HG03521 (cell line): ENCODE results near the gene UBE2J2.

Experiments
- ATAC-seq: cut with Tn5 transposase; IDR thresholded peaks from one replicate; pipeline ENCODE4 v1.9.1; 2021; ENCODE audit warnings: mild to moderate bottlenecking, moderate library complexity; ENCODE audit not compliant: unreplicated experiment

UBE2J2 gene

DNA sequence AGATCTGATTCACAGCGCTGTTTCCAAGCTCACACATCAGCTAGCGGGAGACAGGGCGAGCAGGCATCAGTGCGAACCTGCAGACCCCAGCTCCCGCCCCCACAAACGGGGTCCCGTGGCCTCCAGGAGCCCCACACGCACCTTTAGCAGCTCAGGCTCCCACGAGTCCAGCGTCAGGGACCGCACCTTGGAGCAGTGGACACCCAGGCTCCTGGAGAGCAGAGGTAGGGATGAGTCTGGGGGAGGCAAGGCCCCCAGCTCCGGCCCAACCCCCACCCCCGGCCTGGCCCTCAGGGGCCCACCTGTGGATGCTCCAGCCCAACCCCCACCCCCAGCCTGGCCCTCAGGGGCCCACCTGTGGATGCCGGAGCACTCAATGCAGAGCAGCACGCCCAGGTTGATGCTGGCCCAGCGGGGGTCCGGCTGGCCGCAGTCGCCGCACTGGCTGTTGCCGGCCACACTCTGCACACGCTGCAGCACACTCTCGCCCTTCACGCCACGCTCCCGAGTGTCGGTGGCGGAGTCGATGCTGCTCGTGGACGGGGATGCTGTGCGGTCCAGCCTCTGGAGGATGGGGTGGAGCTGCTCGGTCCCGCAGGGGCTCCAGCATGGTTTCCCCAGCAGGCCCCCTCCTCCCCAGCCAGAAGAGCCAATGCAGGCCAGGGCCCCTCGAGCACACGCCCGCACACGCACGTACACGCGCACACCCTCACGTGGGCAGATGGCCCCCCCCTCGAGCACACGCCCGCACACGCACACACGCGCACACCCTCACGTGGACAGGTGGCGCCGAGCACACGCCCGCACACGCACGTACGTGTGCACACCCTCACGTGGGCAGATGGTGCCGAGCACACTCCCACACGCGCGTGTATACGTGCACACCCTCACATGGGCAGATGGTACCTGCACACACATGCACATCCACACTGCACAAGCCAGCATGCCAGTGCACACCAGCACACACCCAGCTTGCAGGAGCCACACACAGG lies 22.7 kb upstream of the UBE2J2 start:
- ATAC-seq, result no peak

DNA sequence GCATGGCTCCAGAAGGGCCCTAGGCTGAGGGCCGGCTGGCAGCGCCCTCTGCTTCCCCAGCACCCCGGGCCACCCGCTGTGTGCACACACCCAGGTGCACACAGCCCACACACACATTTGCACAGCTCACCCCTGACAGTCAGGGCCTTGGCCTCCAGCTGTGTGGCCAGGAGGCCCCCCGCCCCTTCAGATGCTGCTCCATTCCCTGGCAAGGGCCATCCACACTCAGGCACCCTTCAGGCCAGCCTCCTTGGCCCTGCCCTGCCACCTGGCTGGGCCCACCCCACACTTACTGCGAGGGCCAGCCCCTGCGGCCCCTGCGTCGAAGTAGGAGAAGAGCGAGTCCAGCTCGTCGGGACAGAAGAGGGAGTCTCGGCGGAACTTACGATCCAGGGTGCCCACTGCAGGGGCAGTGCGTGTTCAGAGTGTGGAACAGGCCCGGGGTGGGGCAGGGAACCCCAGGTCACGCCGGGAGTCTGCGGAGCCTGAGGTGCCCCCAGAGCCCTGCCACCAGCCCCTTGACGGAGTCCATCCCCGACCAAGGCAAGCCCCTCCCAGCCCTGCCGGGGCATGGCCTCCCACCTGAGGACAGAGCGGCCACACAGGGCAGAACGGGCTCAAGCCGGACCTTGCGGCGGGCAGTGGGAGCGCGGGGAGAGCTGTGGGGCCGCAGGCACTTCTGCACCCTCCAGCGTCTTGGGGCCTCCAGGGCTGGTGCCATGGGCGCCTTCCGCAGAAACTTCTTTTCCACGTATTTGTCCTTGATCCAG lies 21.7 kb upstream of the UBE2J2 start:
- ATAC-seq, result no peak

DNA sequence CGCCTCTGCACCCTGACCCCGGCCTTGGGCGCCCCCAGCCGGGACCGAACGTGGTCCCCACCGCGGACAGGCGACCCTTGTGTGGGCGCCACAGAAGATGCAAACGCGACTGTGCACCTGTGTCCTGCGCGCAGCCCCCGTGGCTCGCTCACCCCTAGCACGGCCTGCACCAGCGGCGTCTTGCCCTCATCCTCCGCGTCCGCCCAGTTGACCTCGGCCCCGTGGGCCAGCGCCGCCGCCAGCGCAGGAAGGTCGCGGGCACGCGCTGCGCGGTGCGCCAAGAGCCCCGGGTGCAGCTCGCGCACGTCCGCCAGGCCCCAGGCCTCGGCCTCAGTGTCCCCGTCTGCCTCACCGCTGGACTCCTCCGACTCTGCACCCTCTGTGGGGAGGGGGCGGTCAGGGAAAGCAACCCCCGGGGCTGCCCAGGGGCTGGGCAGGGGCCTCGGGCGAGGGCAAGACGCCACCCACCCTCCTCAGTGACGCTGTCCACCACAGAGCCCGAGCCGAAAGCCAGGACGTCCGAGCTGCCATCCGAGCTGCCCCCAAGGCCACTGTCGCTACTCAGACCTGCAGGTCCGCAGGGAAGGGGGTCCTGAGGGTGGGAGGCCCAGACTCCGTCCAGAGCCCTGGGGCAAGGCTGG lies 20.7 kb upstream of the UBE2J2 start:
- no peak for ATAC-seq

- no peak for ATAC-seq
Measured at GRCh38 chr1:1293263-1294249, 19.9 kb upstream of the UBE2J2 start.

DNA sequence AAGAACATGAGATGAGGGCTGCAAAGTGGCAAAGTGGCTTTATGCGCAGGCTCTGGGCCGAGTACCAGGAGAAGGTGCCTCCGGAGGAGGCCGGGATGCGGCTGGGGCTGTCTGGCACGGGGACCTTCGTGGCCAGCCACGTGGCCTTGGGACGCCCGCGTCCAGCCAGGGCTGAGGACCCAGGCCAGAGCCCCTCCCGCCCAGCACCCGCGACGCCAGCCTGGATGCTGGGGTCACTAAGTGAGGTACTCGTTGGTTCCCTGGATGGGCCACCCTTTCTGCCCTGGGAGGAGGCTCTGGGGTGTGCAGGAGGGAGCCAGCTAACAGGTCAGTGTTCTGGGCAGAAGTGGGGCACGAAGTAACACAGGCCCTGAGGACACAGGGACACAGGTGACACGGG lies 19.2 kb upstream of the UBE2J2 start:
- ATAC-seq, result no peak

DNA sequence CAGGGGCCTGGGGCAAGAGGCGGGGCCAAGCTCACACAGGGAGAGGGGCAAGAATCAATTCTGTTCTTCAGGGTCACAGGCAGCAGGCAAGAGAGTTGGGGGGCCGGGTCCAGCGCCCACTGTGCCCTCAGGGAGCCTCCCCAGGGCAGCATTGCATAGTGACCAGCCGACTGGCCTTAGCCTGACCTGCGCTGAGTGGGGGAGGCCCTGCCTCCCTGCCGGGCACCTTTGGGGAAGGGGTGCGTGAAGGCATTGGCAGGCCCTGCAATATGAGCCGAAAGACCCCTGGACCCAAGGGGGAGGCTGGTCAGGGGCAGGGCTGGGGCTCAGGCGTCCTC lies 18.8 kb upstream of the UBE2J2 start:
- no peak for ATAC-seq

DNA sequence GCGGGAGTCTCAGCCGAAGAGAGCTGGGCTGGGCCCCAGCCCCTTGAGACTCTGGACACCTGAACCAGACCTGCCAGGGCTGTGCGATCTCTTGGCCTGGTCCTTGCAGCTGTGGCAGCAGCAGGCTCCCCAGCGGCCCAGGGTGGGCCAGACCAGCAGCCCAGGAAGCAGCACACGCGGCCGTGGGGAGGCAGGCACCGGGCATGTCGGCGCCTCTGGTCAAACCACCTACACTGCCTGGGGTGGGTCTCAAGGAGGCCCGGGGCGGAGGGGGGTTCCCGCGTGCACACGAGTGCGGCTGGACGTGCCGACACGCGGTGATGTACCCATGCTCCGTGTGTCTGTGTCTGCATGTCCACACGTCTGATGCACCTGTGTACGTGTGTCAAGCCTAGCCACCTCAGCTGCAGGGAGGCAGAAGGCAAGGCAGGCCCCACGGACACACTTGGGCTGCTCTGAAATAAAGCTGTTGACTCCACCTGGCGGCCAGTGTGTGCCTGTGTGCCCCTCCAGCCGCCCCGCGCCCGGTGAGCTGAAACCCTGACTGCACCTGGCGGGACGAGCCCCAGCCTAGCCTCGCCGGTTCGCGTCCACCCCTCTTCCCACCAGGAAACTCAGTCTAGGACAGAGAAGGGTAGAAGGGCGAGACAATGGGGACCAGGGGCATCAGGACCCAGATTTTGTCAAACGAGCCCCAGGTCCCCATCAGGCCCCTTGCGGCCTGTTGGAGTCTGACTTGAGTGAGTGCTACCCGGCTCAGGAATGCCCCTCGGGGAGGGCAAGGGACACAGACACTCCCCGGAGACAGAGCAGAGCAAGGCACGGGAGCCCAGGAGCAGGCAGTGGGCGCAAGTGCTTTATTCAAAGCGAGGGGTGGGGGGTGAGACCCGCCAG lies 18.1 kb upstream of the UBE2J2 start:
- ATAC-seq, result no peak

GRCh38 chr1:1291023-1291528 lies 17.4 kb upstream of the UBE2J2 start:
- no peak for ATAC-seq

DNA sequence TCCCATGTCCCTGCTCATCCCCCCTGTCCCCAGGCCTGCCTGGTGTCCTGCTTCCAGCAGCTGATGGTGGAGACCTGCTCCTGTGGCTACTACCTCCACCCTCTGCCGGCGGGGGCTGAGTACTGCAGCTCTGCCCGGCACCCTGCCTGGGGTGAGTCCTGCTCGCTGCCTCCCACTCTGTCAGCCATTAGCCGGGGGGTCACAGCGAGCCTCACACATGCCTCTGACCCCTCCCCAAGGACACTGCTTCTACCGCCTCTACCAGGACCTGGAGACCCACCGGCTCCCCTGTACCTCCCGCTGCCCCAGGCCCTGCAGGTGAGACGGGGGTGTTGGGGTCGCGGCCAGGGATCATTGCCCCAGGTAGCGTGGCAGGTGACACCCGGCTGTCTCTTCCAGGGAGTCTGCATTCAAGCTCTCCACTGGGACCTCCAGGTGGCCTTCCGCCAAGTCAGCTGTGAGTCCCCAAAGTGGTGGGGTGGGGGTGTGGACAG lies 16.6 kb upstream of the UBE2J2 start:
- no peak for ATAC-seq

- ATAC-seq, result no peak
Measured at GRCh38 chr1:1287288-1288110, 13.8 kb upstream of the UBE2J2 start.

DNA sequence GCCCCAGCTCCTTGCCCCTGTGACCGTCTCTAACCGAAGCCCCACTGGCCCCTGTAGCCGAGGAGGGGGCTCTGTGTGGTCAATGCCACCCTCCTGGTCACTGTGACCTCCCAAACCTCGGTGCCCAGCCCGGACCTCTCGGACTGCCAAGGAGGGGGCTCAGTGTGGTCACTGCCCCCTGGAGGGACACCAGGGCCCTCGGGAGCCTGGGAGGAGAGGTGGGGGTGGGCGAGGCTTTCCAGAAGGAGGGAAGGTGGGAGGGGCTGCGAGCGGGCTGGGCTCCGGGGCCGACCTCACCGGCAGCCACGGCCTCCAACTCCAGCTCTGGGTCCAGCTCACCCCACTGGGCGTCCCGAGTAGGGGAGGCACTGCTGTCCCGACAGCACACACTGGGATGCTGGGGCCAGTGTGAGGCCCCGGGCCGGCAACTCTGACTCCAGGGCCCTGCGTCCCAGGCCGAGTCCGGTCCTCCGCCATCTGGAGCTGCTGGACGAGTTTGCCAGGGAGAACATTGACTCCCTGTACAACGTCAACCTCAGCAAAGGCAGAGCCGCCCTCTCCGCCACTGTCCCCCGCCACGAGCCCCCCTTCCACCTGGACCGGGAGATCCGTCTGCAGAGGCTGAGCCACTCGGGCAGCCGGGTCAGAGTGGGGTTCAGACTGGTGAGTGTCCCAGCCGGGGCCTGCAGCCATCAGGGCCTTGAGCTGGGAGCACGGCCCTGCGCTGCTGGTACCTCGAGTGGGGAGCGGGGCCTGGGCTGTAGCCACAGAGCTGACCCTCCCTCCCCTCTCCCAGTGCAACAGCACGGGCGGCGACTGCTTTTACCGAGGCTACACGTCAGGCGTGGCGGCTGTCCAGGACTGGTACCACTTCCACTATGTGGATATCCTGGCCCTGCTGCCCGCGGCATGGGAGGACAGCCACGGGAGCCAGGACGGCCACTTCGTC lies 12.9 kb upstream of the UBE2J2 start:
- ATAC-seq, result no peak

- ATAC-seq, result no peak
Measured at GRCh38 chr1:1285611-1286311, 12.1 kb upstream of the UBE2J2 start.

GRCh38 chr1:1285102-1285571 lies 11.5 kb upstream of the UBE2J2 start:
- no peak for ATAC-seq

DNA sequence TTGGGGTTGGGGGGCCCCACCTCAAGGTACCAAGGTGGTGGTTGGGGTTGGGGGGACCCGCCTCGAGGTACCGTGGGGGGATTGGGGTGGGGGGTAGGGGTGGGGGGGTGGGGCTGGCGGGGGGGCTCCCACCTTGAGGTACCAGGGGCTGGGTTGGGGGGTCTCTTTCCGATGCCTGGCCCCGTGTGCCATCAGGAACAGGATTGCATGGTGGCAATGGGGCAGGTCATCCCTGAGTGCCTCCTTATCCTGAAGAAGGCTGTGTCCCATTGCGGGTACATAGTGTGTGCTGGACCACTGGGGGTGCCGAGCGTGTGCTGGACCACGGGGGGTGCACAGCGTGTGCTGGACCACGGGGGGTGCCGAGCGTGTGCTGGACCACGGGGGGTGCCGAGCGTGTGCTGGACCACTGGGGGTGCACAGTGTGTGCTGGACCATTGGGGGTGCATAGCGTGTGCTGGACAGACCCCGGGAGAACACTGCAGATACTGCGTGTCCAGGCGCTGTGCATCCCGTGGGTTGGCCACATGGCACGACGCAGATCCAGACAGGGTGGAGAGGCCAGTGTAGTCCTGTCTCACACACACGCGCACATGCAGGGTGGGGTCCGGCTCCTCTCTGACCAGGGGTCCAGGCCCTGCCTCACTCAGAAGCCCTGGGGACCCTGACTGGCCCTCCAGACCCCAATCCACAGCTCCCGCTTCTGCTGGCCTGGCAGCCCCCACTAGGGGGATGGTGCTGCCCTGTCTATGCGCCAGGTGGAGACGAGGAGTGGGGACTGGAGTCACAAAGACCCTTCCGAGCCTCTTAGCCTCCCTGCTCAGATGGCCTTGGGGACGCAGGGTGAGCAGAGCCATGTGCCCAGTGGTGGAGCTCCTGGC lies 10.8 kb upstream of the UBE2J2 start:
- ATAC-seq, result no peak

GRCh38 chr1:1283821-1284220 lies 10.2 kb upstream of the UBE2J2 start:
- no peak for ATAC-seq
